HepG2 (cell line): ENCODE measurements around the gene EPN3. TPM values are rescaled to one million over a fixed set of nuclear protein-coding genes. Genes with fewer than 3 reads are reported as not detected.

Source experiments
- ATAC-seq: fragments of 200-7000 bp; cut with Tn5 transposase; 3 replicates; pipeline ENCODE4 v1.9.1; 2020; ENCODE audit warnings: mild to moderate bottlenecking, moderate library complexity
- BruUV-seq: library from RNA; stranded (reverse); fragments of 400-500 nt; replicated peaks from 2 replicates; lab custom pipeline; 2021; lab: Mats Ljungman, UMichigan
- CTCF ChIA-PET: fragments of 300-600 bp; formaldehyde crosslinking; extraction: SDS; loops from one replicate; lab custom pipeline; 2021; ENCODE audit warnings: low total read pairs, inconsistent platforms, low intra/inter-chr PET ratio; lab: Yijun Ruan, JAX
- POLR2A ChIA-PET: fragments of 350-600 bp; sonication (Branson Sonifier 250); formaldehyde crosslinking; loops from one replicate; lab custom pipeline; 2020; ENCODE audit warnings: antibody characterized with exemption, inconsistent platforms; lab: Yijun Ruan, JAX
- DNase-seq: peaks from one replicate; pipeline ENCODE4 v3.0.0-alpha.2; 2015; ENCODE audit warnings: low spot score
- FAIRE-seq: peaks from 3 replicates; lab custom pipeline; 2011; peaks lifted over from hg19 to GRCh38; lab: Jason Lieb, UNC
- H2AFZ ChIP-seq: one replicate; pipeline ENCODE4 v1.6.1; 2011; ENCODE audit warnings: low read length, inconsistent platforms
- H3K27ac ChIP-seq: fragments of 300-600 bp; 3 replicates; pipeline ENCODE4 v1.8.0; 2011; ENCODE audit warnings: mixed run types, mild to moderate bottlenecking, mixed read lengths, low read length, inconsistent platforms; ENCODE audit not compliant: insufficient read depth; ENCODE audit errors: extremely low read length
- H3K27me3 ChIP-seq, 2 experiments: fragments of 200-600 bp in 1 of 2; 2 replicates in 1 of 2; 3 replicates in 1 of 2; pipeline versions ENCODE4 v1.6.0 to v1.8.0; 2011; ENCODE audit warnings: low read length in 2 of 2, mild to moderate bottlenecking in 2 of 2, moderate library complexity in 2 of 2, inconsistent platforms in 1 of 2; ENCODE audit not compliant: insufficient read depth in 2 of 2, control insufficient read depth in 1 of 2
- H3K36me3 ChIP-seq, 2 experiments: fragments of 200-600 bp in 1 of 2; replicated peaks in 1 of 2; 2 replicates in 1 of 2; 3 replicates in 1 of 2; pipeline versions ENCODE4 v1.5.1 to v1.8.0; 2011; ENCODE audit warnings: low read length in 2 of 2, inconsistent platforms in 1 of 2; ENCODE audit not compliant: insufficient read depth in 2 of 2, control insufficient read depth in 1 of 2
- H3K4me1 ChIP-seq: 2 replicates; pipeline ENCODE4 v1.5.1; 2012; ENCODE audit warnings: low read length, inconsistent platforms; ENCODE audit not compliant: insufficient read depth
- H3K4me2 ChIP-seq: 2 replicates; pipeline ENCODE4 v1.6.0; 2011; ENCODE audit warnings: low read depth, low read length, inconsistent platforms
- H3K4me3 ChIP-seq, 3 experiments: fragments of 200-600 bp in 1 of 3; sonication (generic), shearing (Covaris generic) in 1 of 3; replicated peaks in 1 of 3; 2 replicates each; pipeline ENCODE4 v1.5.1; 2011 to 2016; ENCODE audit warnings: low read length in 3 of 3, inconsistent platforms in 2 of 3, low read depth in 2 of 3, mild to moderate bottlenecking in 2 of 3, control low read depth in 1 of 3, mixed read lengths in 1 of 3; ENCODE audit not compliant: insufficient read depth in 1 of 3
- H3K79me2 ChIP-seq: one replicate; pipeline ENCODE4 v1.6.1; 2011; ENCODE audit warnings: low read length, inconsistent platforms; ENCODE audit not compliant: insufficient read depth
- H3K9ac ChIP-seq: 2 replicates; pipeline ENCODE4 v1.6.0; 2011; ENCODE audit warnings: mild to moderate bottlenecking, low read depth, low read length, inconsistent platforms; ENCODE audit not compliant: insufficient read depth
- H3K9me3 ChIP-seq: 2 replicates; pipeline ENCODE4 v1.5.1; 2012; ENCODE audit warnings: mild to moderate bottlenecking, low read length
- H4K20me1 ChIP-seq: 2 replicates; pipeline ENCODE4 v1.6.0; 2011; ENCODE audit warnings: inconsistent platforms, mild to moderate bottlenecking, low read length, moderate library complexity; ENCODE audit not compliant: insufficient read depth
- BRF2 ChIP-seq: sonication (generic); formaldehyde crosslinking; IDR thresholded peaks from 2 replicates; pipeline ENCODE4 v1.8.1; 2022; ENCODE audit warnings: mild to moderate bottlenecking, missing genetic modification reagents
- CBX5 ChIP-seq: sonication (generic); formaldehyde crosslinking; IDR thresholded peaks from 2 replicates; pipeline ENCODE4 v1.4.0; 2020; ENCODE audit warnings: missing genetic modification reagents, borderline replicate concordance
- FOXC1 ChIP-seq: sonication (generic); formaldehyde crosslinking; IDR thresholded peaks from 2 replicates; pipeline ENCODE4 v1.8.0; 2022; ENCODE audit warnings: mild to moderate bottlenecking, missing genetic modification reagents, borderline replicate concordance
- GATAD1 ChIP-seq: IDR thresholded peaks from 2 replicates; pipeline ENCODE4 v1.6.1; 2016; ENCODE audit warnings: missing genetic modification reagents, missing compliant biosample characterization
- HES4 ChIP-seq: sonication (generic); formaldehyde crosslinking; IDR thresholded peaks from 2 replicates; pipeline ENCODE4 v1.9.0; 2021; ENCODE audit warnings: mild to moderate bottlenecking, missing genetic modification reagents, borderline replicate concordance
- HNRNPUL1 ChIP-seq: fragments of 200-400 bp; formaldehyde crosslinking; IDR thresholded peaks from 2 replicates; pipeline ENCODE4 v1.6.1; 2017; ENCODE audit warnings: low read depth, mild to moderate bottlenecking, low read length, moderate library complexity
- KDM5B ChIP-seq: sonication (generic); formaldehyde crosslinking; IDR thresholded peaks from 2 replicates; pipeline ENCODE4 v1.4.0; 2020; ENCODE audit warnings: missing genetic modification reagents, mild to moderate bottlenecking, borderline replicate concordance
- PATZ1 ChIP-seq: sonication (generic); formaldehyde crosslinking; IDR thresholded peaks from 2 replicates; pipeline ENCODE4 v1.4.0; 2020; ENCODE audit warnings: missing genetic modification reagents
- RXRB ChIP-seq: IDR thresholded peaks from 2 replicates; pipeline ENCODE4 v1.6.1; 2016; ENCODE audit warnings: borderline replicate concordance, missing genetic modification reagents, missing compliant biosample characterization
- TARDBP ChIP-seq: sonication (generic); formaldehyde crosslinking; IDR thresholded peaks from 2 replicates; pipeline ENCODE4 v1.8.0; 2022; ENCODE audit warnings: mild to moderate bottlenecking, missing genetic modification reagents
- THAP7 ChIP-seq: sonication (generic); formaldehyde crosslinking; IDR thresholded peaks from 2 replicates; pipeline ENCODE4 v1.8.1; 2023; ENCODE audit warnings: mild to moderate bottlenecking, missing genetic modification reagents
- ZBTB21 ChIP-seq: sonication (generic); formaldehyde crosslinking; IDR thresholded peaks from 2 replicates; pipeline ENCODE4 v1.4.0; 2020; ENCODE audit warnings: missing genetic modification reagents
- ZNF12 ChIP-seq: sonication (generic); formaldehyde crosslinking; IDR thresholded peaks from 2 replicates; pipeline ENCODE4 v1.5.0; 2020; ENCODE audit warnings: missing genetic modification reagents
- ZNF235 ChIP-seq: sonication (generic); formaldehyde crosslinking; IDR thresholded peaks from 2 replicates; pipeline ENCODE4 v1.8.1; 2023; ENCODE audit warnings: mild to moderate bottlenecking, missing genetic modification reagents, borderline replicate concordance
- ZNF567 ChIP-seq: sonication (generic); formaldehyde crosslinking; IDR thresholded peaks from 2 replicates; pipeline ENCODE4 v1.8.1; 2023; ENCODE audit warnings: mild to moderate bottlenecking, missing genetic modification reagents, borderline replicate concordance
- ZNF619 ChIP-seq: sonication (generic); formaldehyde crosslinking; IDR thresholded peaks from 2 replicates; pipeline ENCODE4 v1.4.0; 2020; ENCODE audit warnings: mild to moderate bottlenecking, missing genetic modification reagents
- WGBS: methylation state at CpG from one replicate; pipeline ENCODE4 v1.1.6; 2017; ENCODE audit warnings: low lambda C conversion rate; 5-methylcytosine and 5-hydroxymethylcytosine counted together
- in situ Hi-C: cut with HindIII; loops from 2 replicates; pipeline ENCODE4 v1.10.0; 2017; ENCODE audit warnings: low pct_unique_long_range_greater_than_20kb; ENCODE audit not compliant: extremely low pct_ligation_motif_present
- intact Hi-C: fragments of 100-400 bp; cut with micrococcal nuclease; formaldehyde crosslinking; loops from one replicate; pipeline ENCODE4 v1.10.0; 2022; ENCODE audit not compliant: unreplicated experiment
- polyA plus RNA-seq, 8 experiments: library from polyadenylated mRNA; depleted of rRNA in 3 of 8; stranded (reverse) in 7 of 8; unstranded in 1 of 8; fragments of >200 nt; fragmentation: Illumina TruSeq in 4 of 8; extraction: Trizol in 4 of 8; gene quantifications; 2 replicates each; pipeline versions ENCODE4 v1.2.1 to v1.2.3, GENCODE V29; 2011 to 2016; ENCODE audit warnings: low read depth in 4 of 8, missing spikeins in 1 of 8, mixed read lengths in 1 of 8; ENCODE audit not compliant: insufficient read depth in 1 of 8
- total RNA-seq, 5 experiments: library from RNA; depleted of rRNA; stranded (reverse); fragments of >200 nt; fragmentation: Illumina TruSeq; extraction: Trizol; gene quantifications; 2 replicates each; pipeline ENCODE4 v1.2.3, GENCODE V29; 2016; ENCODE audit warnings: low read depth in 1 of 5

The EPN3 gene
- total and polyA plus RNA-seq, 2 of the 13 experiments (the other 11 are each of a cell fraction or from before 2014, with no cell fraction given), result 0.11 to 0.95 TPM

- H4K20me1 ChIP-seq, result no peaks in the 10 kb centered on the region
- TF ChIP-seq ZNF567 (CRISPR knock-in tag), result no peak
- no peak for TF ChIP-seq ZBTB21 (CRISPR knock-in tag)
- TF ChIP-seq ZNF619 (CRISPR knock-in tag), result no peak
- TF ChIP-seq HNRNPUL1, result no peak
- no peak for TF ChIP-seq RXRB (CRISPR knock-in tag)
- no peak for TF ChIP-seq ZNF235 (CRISPR knock-in tag)
- TF ChIP-seq THAP7 (CRISPR knock-in tag), result no peak
- TF ChIP-seq FOXC1 (CRISPR knock-in tag), result no peak
- TF ChIP-seq GATAD1 (CRISPR knock-in tag), result no peak
- no peak for TF ChIP-seq CBX5 (CRISPR knock-in tag)
- TF ChIP-seq BRF2 (CRISPR knock-in tag), result no peak
- no peak for TF ChIP-seq PATZ1 (CRISPR knock-in tag)
- no peak for TF ChIP-seq TARDBP (CRISPR knock-in tag)
- no peak for TF ChIP-seq HES4
- TF ChIP-seq KDM5B, result no peak
- TF ChIP-seq ZNF12, result no peak
- intact Hi-C loops, result loop anchor here (10.0 kb wide), 1 partner anchor 406 kb away; no protein-coding TSS in a partner anchor
- POLR2A ChIA-PET, result interaction anchor here (1.6 to 3.1 kb wide), 2 partner anchors 7 to 14 kb away, joined by 3 to 20 read pairs; no protein-coding TSS in a partner anchor
- no peak for FAIRE-seq
- DNase-seq, result no peak
- no peak overlapping the region for H3K4me3 ChIP-seq
- H3K27ac ChIP-seq, result no peak overlapping the region
- peaks cover 0 to 5% of the 10 kb centered on the region in 2 experiments; a peak in 3 of 5 replicates for H3K36me3 ChIP-seq
- no peak overlapping the region for H3K9ac ChIP-seq
- H3K4me2 ChIP-seq, result no peak overlapping the region
- no peaks in the 10 kb centered on the region for H3K27me3 ChIP-seq
- no peak for ATAC-seq
- 94% methylated on average over 17 of the region's 18 CpGs for WGBS
- CTCF ChIA-PET, result no interaction called here
- H3K79me2 ChIP-seq, result peaks cover 3% of the 10 kb centered on the region
- in situ Hi-C loops, result loop anchor here (5.0 to 10.0 kb wide), 3 partner anchors 78 to 406 kb away; no protein-coding TSS in a partner anchor
- no peaks in the 10 kb centered on the region for H3K9me3 ChIP-seq
- H2AFZ ChIP-seq, result no peak overlapping the region
- no TSS peak for BruUV-seq
- H3K4me1 ChIP-seq, result peaks cover 59% of the 10 kb centered on the region
Measured at GRCh38 chr17:50548831-50549230, 16.3 kb downstream of the EPN3 start.
